Right lobe of liver (tissue), 4 donors: Measurements from ENCODE around the gene CHST15.

Source experiments
- POLR2A ChIP-seq: fragments of 450-650 bp; IDR thresholded peaks from one replicate; pipeline ENCODE4 v1.6.1; 2017; ENCODE audit warnings: antibody characterized with exemption, mild to moderate bottlenecking
- TF ChIP-seq, protein P1 (sequence below), 4 donors: fragments of 200-600 bp in 3 of 4; fragments of 450-650 bp in 1 of 4; IDR thresholded peaks; one replicate each; pipeline versions ENCODE4 v1.5.1 to v1.8.0; 2016 to 2022; ENCODE audit warnings: antibody characterized with exemption in 4 of 4, mild to moderate bottlenecking in 2 of 4
- donor health status: DM: no; HTN: no; CAD: no.
- donor health status: DM: no; HTN: no; CAD: no.
- donor health status: DM: no; HTN: yes; CAD: no.

DNA sequence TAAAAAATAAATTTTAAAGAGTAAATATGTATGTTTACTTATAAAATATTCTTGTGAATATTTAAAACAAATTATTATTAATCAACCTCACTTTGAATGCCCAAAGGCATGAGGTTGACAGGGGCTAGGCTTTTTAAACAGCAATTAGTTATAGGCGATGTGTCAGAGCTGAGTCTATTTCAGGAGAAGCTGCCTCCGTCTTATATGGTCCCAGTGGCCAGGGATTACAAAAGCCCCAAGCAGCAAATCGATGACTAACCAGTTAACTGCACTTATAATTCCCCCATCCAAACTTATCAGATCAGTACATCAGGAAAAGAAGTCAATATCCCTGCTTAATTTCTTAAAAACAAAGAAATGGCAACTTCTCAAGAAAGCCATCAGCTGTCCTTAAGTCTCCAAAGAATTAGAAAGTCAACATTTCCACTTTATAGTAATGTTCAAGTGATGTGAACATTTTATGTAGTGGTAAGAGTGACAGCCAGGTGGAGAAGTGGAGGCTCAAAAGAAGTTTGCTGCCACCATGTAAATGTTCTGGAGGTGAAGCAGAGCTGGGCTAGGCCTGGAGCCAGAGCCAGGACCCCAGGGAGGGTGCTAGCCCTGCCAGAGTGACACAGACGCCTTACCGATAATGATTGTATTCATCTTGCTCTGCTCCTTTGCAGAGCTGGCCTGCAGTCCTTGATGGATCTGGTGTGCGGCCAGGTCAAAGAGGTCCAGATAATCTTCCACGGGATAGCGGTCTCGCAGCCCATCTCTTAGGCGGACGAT lies 51.5 kb downstream of the CHST15 start:
- TF ChIP-seq, protein P1, sequence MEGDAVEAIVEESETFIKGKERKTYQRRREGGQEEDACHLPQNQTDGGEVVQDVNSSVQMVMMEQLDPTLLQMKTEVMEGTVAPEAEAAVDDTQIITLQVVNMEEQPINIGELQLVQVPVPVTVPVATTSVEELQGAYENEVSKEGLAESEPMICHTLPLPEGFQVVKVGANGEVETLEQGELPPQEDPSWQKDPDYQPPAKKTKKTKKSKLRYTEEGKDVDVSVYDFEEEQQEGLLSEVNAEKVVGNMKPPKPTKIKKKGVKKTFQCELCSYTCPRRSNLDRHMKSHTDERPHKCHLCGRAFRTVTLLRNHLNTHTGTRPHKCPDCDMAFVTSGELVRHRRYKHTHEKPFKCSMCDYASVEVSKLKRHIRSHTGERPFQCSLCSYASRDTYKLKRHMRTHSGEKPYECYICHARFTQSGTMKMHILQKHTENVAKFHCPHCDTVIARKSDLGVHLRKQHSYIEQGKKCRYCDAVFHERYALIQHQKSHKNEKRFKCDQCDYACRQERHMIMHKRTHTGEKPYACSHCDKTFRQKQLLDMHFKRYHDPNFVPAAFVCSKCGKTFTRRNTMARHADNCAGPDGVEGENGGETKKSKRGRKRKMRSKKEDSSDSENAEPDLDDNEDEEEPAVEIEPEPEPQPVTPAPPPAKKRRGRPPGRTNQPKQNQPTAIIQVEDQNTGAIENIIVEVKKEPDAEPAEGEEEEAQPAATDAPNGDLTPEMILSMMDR (IDR thresholded peaks at IDR 0.05), result no peak
- no peak for TF ChIP-seq POLR2A
